Sigmoid colon (tissue), 7 donors: Measurements from ENCODE around the gene SUB1. TPM values are rescaled to one million over a fixed set of nuclear protein-coding genes. Genes with fewer than 3 reads are reported as not detected.
A peak's percentile ranks its signal among the peaks of the same experiment; 100 is the strongest.

ENCODE experiments used
- DNase-seq: peaks from one replicate; pipeline ENCODE4 v3.0.0-alpha.2; 2019
- H3K27ac ChIP-seq, 4 donors: fragments of 200-600 bp; sonication (generic); one replicate each; pipeline ENCODE4 v1.5.1; 2016 to 2019; ENCODE audit warnings: mild to moderate bottlenecking in 1 of 4
- H3K27me3 ChIP-seq, 3 donors: fragments of 200-600 bp; sonication (generic); one replicate each; pipeline ENCODE4 v1.5.1; 2019; ENCODE audit warnings: mild to moderate bottlenecking in 1 of 3
- H3K36me3 ChIP-seq, 4 donors: fragments of 200-600 bp; sonication (generic); one replicate each; pipeline ENCODE4 v1.5.1; 2016 to 2019
- H3K4me1 ChIP-seq, 4 donors: fragments of 200-600 bp; sonication (generic); one replicate each; pipeline ENCODE4 v1.5.1; 2017 to 2019
- H3K4me3 ChIP-seq, 4 donors: fragments of 200-600 bp; sonication (generic); one replicate each; pipeline ENCODE4 v1.5.1; 2017 to 2019; ENCODE audit warnings: mild to moderate bottlenecking in 2 of 4, moderate library complexity in 1 of 4
- H3K9me3 ChIP-seq, 4 donors: fragments of 200-600 bp in 3 of 4; sonication (generic) in 3 of 4; one replicate each; pipeline versions ENCODE4 v1.5.1 to v1.6.1; 2013 to 2019
- EP300 ChIP-seq, 4 donors: sonication (generic); formaldehyde crosslinking; IDR thresholded peaks; one replicate each; pipeline ENCODE4 v1.6.1; 2017; ENCODE audit warnings: antibody characterized with exemption in 4 of 4
- POLR2A ChIP-seq, 2 donors: fragments of 450-650 bp; IDR thresholded peaks; one replicate each; pipeline ENCODE4 v1.6.1; 2016; ENCODE audit warnings: antibody characterized with exemption in 2 of 2, mild to moderate bottlenecking in 2 of 2, moderate library complexity in 2 of 2
- POLR2AphosphoS5 ChIP-seq, 4 donors: sonication (generic); formaldehyde crosslinking; IDR thresholded peaks; one replicate each; pipeline ENCODE4 v1.6.1; 2017; ENCODE audit warnings: antibody characterized with exemption in 4 of 4
- WGBS, 2 donors: extraction: QIAGEN DNeasy Blood & Tissue Kit; methylation state at CpG; one replicate each; pipeline ENCODE4 v1.1.7; 2013; 5-methylcytosine and 5-hydroxymethylcytosine counted together
- intact Hi-C: fragments of 100-400 bp; cut with DNase I; formaldehyde crosslinking; loops from one replicate; pipeline ENCODE4 v1.15.1; 2023
- polyA plus RNA-seq, 3 donors: library from polyadenylated mRNA; stranded (reverse); fragments of 200-250 nt; gene quantifications; one replicate each; pipeline ENCODE4 v1.2.3, GENCODE V29; 2013
- total RNA-seq, 4 donors: library from RNA; depleted of rRNA; stranded (reverse); fragments of >200 nt; gene quantifications; one replicate each; pipeline ENCODE4 v1.1.0, GENCODE V29; 2016
- TF ChIP-seq, protein P1 (sequence below), 4 experiments: fragments of 450-650 bp in 3 of 4; fragments of 200-600 bp in 1 of 4; IDR thresholded peaks; one replicate each; pipeline ENCODE4 v1.5.1; 2016 to 2019; ENCODE audit warnings: antibody characterized with exemption in 4 of 4, mild to moderate bottlenecking in 3 of 4, moderate library complexity in 2 of 4
- donor health status: healthy with polysubstance abuse.
- donor health status: Bipolar disorder and iron deficiency.
- donor health status: healthy.

Gene SUB1
- total and polyA plus RNA-seq, 7 donors = 84.0 to 277 (median 165) TPM

DNA sequence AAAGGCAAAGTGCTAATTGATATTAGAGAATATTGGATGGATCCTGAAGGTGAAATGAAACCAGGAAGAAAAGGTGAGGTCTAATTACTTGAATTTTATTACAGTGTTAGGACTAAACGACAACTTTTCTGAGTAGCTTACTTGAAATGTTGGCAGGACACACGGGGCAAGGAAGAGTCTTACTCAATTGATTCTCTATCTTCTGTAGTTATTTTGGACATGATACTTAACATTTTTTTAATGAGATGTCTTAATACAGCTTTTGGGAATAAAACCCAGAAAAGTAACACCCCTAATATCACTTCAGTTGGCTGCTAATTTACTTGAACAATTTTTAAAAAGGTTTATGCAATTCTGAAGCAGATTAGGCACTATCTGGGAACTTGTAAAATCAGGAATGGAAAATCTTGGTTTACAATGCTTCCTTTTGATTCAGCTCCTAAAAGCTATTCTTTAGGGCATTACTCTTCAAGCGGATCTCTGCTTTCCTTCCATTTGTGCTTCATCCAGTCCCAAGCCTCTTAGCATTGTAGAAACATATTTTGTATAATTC lies 13.7 kb downstream of the SUB1 start:
- no peak for DNase-seq
- Histone ChIP-seq H3K4me1 (peaks cover 0 to 55% (median 40%) of the 10 kb centered on the region in 4 donors), H3K36me3 (peaks cover 0 to 86% (median 10%) of the 10 kb centered on the region in 4 donors), H3K4me3 (no peak overlapping the region), H3K27me3 (no peaks in the 10 kb centered on the region), H3K9me3 (no peaks in the 10 kb centered on the region), H3K27ac (peak overlapping the region in 3 of 4 donors; percentile 44 to 70 (median 61))
- 39 to 72% methylated on average over 3 of the region's 3 CpGs for WGBS, 2 donors
- intact Hi-C loops = loop anchor here (10.0 kb wide), 1 partner anchor 184 kb away; no protein-coding TSS in a partner anchor
- no peak for TF ChIP-seq EP300 (IDR thresholded peaks at IDR 0.05)
- TF ChIP-seq POLR2AphosphoS5 (IDR thresholded peaks at IDR 0.05) = no peak
- TF ChIP-seq POLR2A (IDR thresholded peaks at IDR 0.05) = no peak
- TF ChIP-seq, protein P1, sequence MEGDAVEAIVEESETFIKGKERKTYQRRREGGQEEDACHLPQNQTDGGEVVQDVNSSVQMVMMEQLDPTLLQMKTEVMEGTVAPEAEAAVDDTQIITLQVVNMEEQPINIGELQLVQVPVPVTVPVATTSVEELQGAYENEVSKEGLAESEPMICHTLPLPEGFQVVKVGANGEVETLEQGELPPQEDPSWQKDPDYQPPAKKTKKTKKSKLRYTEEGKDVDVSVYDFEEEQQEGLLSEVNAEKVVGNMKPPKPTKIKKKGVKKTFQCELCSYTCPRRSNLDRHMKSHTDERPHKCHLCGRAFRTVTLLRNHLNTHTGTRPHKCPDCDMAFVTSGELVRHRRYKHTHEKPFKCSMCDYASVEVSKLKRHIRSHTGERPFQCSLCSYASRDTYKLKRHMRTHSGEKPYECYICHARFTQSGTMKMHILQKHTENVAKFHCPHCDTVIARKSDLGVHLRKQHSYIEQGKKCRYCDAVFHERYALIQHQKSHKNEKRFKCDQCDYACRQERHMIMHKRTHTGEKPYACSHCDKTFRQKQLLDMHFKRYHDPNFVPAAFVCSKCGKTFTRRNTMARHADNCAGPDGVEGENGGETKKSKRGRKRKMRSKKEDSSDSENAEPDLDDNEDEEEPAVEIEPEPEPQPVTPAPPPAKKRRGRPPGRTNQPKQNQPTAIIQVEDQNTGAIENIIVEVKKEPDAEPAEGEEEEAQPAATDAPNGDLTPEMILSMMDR (IDR thresholded peaks at IDR 0.05) = no peak

DNA sequence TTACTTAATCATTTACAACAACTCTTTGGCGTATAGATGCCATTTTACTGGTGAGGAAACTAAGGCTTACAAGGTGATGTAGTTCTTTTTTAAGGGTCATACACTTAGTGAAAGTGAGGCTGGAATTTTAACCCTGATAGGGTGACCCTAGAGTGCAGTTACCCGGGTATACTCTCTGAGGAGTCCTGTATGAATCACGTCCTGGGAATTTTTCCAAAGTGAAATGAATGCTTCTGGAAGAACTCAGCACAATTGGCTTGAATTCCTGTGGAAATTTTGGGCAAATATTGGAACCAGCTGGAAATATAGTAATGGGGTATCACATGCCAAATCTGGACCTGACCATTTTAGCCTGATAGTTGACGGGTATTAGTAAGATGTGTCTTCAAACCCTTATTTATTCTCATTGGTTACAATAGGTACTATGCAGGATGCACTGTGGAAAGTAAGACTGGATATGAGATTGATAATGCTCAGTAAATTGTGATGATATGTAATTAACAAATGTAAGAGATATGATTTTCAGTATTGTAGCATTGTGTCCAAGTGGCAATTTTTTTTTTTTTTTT lies 14.8 kb downstream of the SUB1 start:
- intact Hi-C loops = no loop called here
- H3K4me3 ChIP-seq = no peak overlapping the region
- no peak for TF ChIP-seq POLR2A (IDR thresholded peaks at IDR 0.05)
- TF ChIP-seq POLR2AphosphoS5 (IDR thresholded peaks at IDR 0.05) = no peak
- TF ChIP-seq, protein P1 (IDR thresholded peaks at IDR 0.05) = no peak
- TF ChIP-seq EP300 (IDR thresholded peaks at IDR 0.05) = no peak
- no peak for DNase-seq
- H3K9me3 ChIP-seq = no peaks in the 10 kb centered on the region
- peaks cover 0 to 55% (median 40%) of the 10 kb centered on the region in 4 donors for H3K4me1 ChIP-seq
- 76 to 82% methylated on average over 4 of the region's 4 CpGs for WGBS, 2 donors
- H3K27me3 ChIP-seq = no peaks in the 10 kb centered on the region
- H3K36me3 ChIP-seq = peaks cover 0 to 86% (median 5%) of the 10 kb centered on the region in 4 donors
- peak overlapping the region in 3 of 4 donors; percentile 44 to 70 (median 61) for H3K27ac ChIP-seq

DNA sequence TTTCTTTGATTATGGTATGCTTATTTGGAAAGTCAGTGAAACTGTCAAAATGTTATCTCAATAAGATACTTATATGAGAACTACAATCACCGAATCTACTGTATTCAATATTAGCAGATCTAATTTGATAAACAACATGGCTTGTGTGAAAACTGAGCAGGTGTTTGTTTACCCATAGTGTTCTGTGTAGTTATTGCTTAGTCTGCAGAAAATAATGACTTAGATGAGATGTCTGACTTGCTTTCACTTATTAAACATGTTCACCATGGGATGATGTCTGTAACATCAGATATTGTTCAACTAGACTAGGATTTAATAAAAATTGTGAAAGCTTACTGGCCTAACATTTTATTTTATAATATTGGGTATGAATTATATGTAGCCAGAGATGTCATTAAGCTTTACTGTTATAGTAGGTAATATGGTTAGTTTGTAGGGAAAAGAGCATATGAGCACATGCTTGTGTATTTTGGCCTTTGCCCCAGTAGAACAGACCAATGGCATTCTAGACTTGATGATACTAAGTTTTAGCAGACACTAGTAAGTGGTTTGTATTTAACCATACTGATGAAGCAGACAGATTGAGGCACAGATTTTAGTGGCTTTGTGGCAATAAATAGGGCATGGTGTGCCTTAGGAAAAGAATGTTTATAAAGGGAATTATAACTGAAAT lies 16.4 kb downstream of the SUB1 start:
- TF ChIP-seq EP300 (IDR thresholded peaks at IDR 0.05) = no peak
- no peak for TF ChIP-seq POLR2A (IDR thresholded peaks at IDR 0.05)
- no peak for TF ChIP-seq POLR2AphosphoS5 (IDR thresholded peaks at IDR 0.05)
- TF ChIP-seq, protein P1 (IDR thresholded peaks at IDR 0.05) = no peak
- intact Hi-C loops = no loop called here
- DNase-seq = no peak
- peaks cover 0 to 46% (median 36%) of the 10 kb centered on the region in 4 donors for H3K4me1 ChIP-seq
- no peaks in the 10 kb centered on the region for H3K9me3 ChIP-seq
- H3K4me3 ChIP-seq = no peak overlapping the region
- no peaks in the 10 kb centered on the region for H3K27me3 ChIP-seq
- H3K36me3 ChIP-seq = peaks cover 0 to 78% (median 2%) of the 10 kb centered on the region in 4 donors
- WGBS, 2 donors = 42 to 81% methylated on average over 1 of the region's 1 CpG
- no peak overlapping the region for H3K27ac ChIP-seq

DNA sequence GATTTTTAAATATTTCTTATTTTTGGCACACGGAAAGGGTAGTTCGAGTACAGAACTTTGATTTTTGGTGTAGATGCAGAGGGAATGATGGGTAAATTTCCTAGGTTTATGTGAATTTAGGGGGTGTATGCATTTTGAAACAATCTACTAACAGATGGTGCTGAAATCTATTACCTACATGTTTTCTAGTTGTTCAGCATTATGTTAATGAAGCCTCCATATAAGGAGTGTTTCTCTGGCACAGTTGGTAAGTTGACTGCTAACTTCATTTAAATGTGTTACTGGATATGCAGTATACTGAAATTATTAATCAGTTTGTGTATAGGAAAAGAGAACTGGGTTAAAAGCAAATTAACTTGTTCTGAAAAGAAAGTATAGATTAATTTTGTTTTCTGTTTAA lies 17.5 kb downstream of the SUB1 start:
- Histone ChIP-seq H3K4me3 (no peak overlapping the region), H3K9me3 (no peaks in the 10 kb centered on the region), H3K36me3 (peaks cover 0 to 77% (median 2%) of the 10 kb centered on the region in 4 donors), H3K27me3 (no peaks in the 10 kb centered on the region), H3K27ac (no peak overlapping the region), H3K4me1 (peaks cover 0 to 35% (median 27%) of the 10 kb centered on the region in 4 donors)
- no peak for TF ChIP-seq POLR2AphosphoS5 (IDR thresholded peaks at IDR 0.05)
- intact Hi-C loops = no loop called here
- 94 to 96% methylated on average over 2 of the region's 2 CpGs for WGBS, 2 donors
- no peak for DNase-seq
